Astrocyte (in vitro differentiated cells and primary cell): Measurements from ENCODE around the gene LRP1B. TPM values are rescaled to one million over a fixed set of nuclear protein-coding genes. Genes with fewer than 3 reads are reported as not detected.

ENCODE experiments used
- DNase-seq: peaks from one replicate; pipeline ENCODE4 v3.0.0-alpha.2; 2010; ENCODE audit warnings: low read depth
- FAIRE-seq: peaks from 2 replicates; lab custom pipeline; 2011; peaks lifted over from hg19 to GRCh38; lab: Jason Lieb, UNC
- H2AFZ ChIP-seq: 2 replicates; pipeline ENCODE4 v1.6.0; 2012; ENCODE audit warnings: low read depth, low read length, inconsistent platforms
- H3K27ac ChIP-seq: 2 replicates; pipeline ENCODE4 v1.5.1; 2011; ENCODE audit warnings: low read depth, low read length, inconsistent platforms
- H3K27me3 ChIP-seq: 2 replicates; pipeline ENCODE4 v1.6.0; 2011; ENCODE audit warnings: low read length, inconsistent platforms; ENCODE audit not compliant: insufficient read depth
- H3K36me3 ChIP-seq: 2 replicates; pipeline ENCODE4 v1.5.1; 2011; ENCODE audit warnings: low read length, inconsistent platforms; ENCODE audit not compliant: insufficient read depth
- H3K4me1 ChIP-seq: 2 replicates; pipeline ENCODE4 v1.5.1; 2011; ENCODE audit warnings: low read length, inconsistent platforms; ENCODE audit not compliant: insufficient read depth
- H3K4me2 ChIP-seq: 2 replicates; pipeline ENCODE4 v1.6.0; 2012; ENCODE audit warnings: low read length, inconsistent platforms
- H3K4me3 ChIP-seq: 2 replicates; pipeline ENCODE4 v1.5.1; 2011; ENCODE audit warnings: low read depth, mild to moderate bottlenecking, low read length, inconsistent platforms; ENCODE audit not compliant: insufficient read depth
- H3K79me2 ChIP-seq: 2 replicates; pipeline ENCODE4 v1.6.0; 2012; ENCODE audit warnings: mild to moderate bottlenecking, low read length, inconsistent platforms; ENCODE audit not compliant: insufficient read depth
- H3K9ac ChIP-seq: 2 replicates; pipeline ENCODE4 v1.6.0; 2012; ENCODE audit warnings: mild to moderate bottlenecking, low read length, inconsistent platforms
- H3K9me3 ChIP-seq: 2 replicates; pipeline ENCODE4 v1.5.1; 2012; ENCODE audit warnings: low read depth, mild to moderate bottlenecking, low read length, inconsistent platforms; ENCODE audit not compliant: insufficient read depth
- H4K20me1 ChIP-seq: 2 replicates; pipeline ENCODE4 v1.6.0; 2012; ENCODE audit warnings: low read length, inconsistent platforms; ENCODE audit not compliant: insufficient read depth
- H3K27ac Mint-ChIP-seq: one replicate; pipeline ENCODE4 v1.8.0; 2021; ENCODE audit warnings: mild to moderate bottlenecking, mixed read lengths; ENCODE audit not compliant: unreplicated experiment
- H3K27me3 Mint-ChIP-seq: one replicate; pipeline ENCODE4 v1.8.0; 2021; ENCODE audit warnings: low read depth, mixed read lengths; ENCODE audit not compliant: unreplicated experiment
- H3K36me3 Mint-ChIP-seq: one replicate; pipeline ENCODE4 v1.8.0; 2021; ENCODE audit warnings: low read depth, mixed read lengths; ENCODE audit not compliant: unreplicated experiment
- H3K4me1 Mint-ChIP-seq: one replicate; pipeline ENCODE4 v1.8.0; 2021; ENCODE audit warnings: low read depth, mixed read lengths; ENCODE audit not compliant: unreplicated experiment
- H3K4me3 Mint-ChIP-seq: one replicate; pipeline ENCODE4 v1.8.0; 2021; ENCODE audit warnings: mild to moderate bottlenecking, moderate library complexity, mixed read lengths; ENCODE audit not compliant: unreplicated experiment
- H3K9me3 Mint-ChIP-seq: one replicate; pipeline ENCODE4 v1.8.0; 2021; ENCODE audit warnings: mild to moderate bottlenecking, mixed read lengths; ENCODE audit not compliant: unreplicated experiment
- CTCF ChIP-seq: IDR thresholded peaks from 2 replicates; pipeline ENCODE4 v1.5.1; 2011; ENCODE audit warnings: low read depth, mild to moderate bottlenecking, inconsistent platforms, low read length, moderate library complexity; ENCODE audit not compliant: insufficient read depth
- EZH2 ChIP-seq: IDR thresholded peaks from 2 replicates; pipeline ENCODE4 v1.6.1; 2012; ENCODE audit warnings: mild to moderate bottlenecking, low read length, inconsistent platforms; ENCODE audit not compliant: insufficient read depth
- total RNA-seq: library from RNA; stranded (reverse); gene quantifications from 2 replicates; pipeline ENCODE4 v1.2.1, GENCODE V29; 2021

LRP1B gene
- total RNA-seq, 1 donor from 2014 or later: 1.5 TPM

- H3K36me3 Mint-ChIP-seq: no peaks in the 10 kb centered on the region
- no peak overlapping the region for H3K27ac Mint-ChIP-seq
- Histone ChIP-seq H2AFZ (no peak overlapping the region), H3K27me3 (no peaks in the 10 kb centered on the region), H3K27ac (no peak overlapping the region), H3K4me1 (no peaks in the 10 kb centered on the region), H3K79me2 (no peaks in the 10 kb centered on the region), H3K36me3 (no peaks in the 10 kb centered on the region), H3K4me2 (no peak overlapping the region), H3K9ac (no peak overlapping the region), H3K4me3 (no peak overlapping the region), H3K9me3 (no peaks in the 10 kb centered on the region), H4K20me1 (no peaks in the 10 kb centered on the region)
- TF ChIP-seq CTCF (no peak), EZH2 (no peak)
- DNase-seq (no peak), FAIRE-seq (no peak)
- no peaks in the 10 kb centered on the region for H3K4me1 Mint-ChIP-seq
- no peaks in the 10 kb centered on the region for H3K9me3 Mint-ChIP-seq
- H3K27me3 Mint-ChIP-seq: no peaks in the 10 kb centered on the region
- H3K4me3 Mint-ChIP-seq: no peak overlapping the region
Observed at GRCh38 chr2:141618457-141618856, 512.4 kb downstream of the LRP1B start.

- Histone ChIP-seq H3K36me3 (no peaks in the 10 kb centered on the region), H4K20me1 (no peaks in the 10 kb centered on the region), H3K4me2 (peak overlapping the region; percentile 72), H3K4me3 (peak overlapping the region; percentile 30), H3K27ac (no peak overlapping the region), H3K9ac (peak overlapping the region; percentile 31), H3K27me3 (no peaks in the 10 kb centered on the region), H3K9me3 (no peaks in the 10 kb centered on the region), H2AFZ (peak overlapping the region; percentile 44), H3K79me2 (no peaks in the 10 kb centered on the region), H3K4me1 (peaks cover 21% of the 10 kb centered on the region)
- DNase-seq (peak; percentile 43), FAIRE-seq (no peak)
- Mint-ChIP-seq H3K36me3 (no peaks in the 10 kb centered on the region), H3K27me3 (no peaks in the 10 kb centered on the region), H3K9me3 (no peaks in the 10 kb centered on the region), H3K4me3 (no peak overlapping the region), H3K27ac (peak overlapping the region; percentile 22), H3K4me1 (peaks cover 21% of the 10 kb centered on the region)
- TF ChIP-seq CTCF (no peak), EZH2 (no peak)
Observed at GRCh38 chr2:141611981-141612380, 518.8 kb downstream of the LRP1B start.

- H3K4me1 ChIP-seq: peaks cover 21% of the 10 kb centered on the region
- TF ChIP-seq CTCF (no peak), EZH2 (no peak)
- H3K79me2 ChIP-seq: no peaks in the 10 kb centered on the region
- no peaks in the 10 kb centered on the region for H3K9me3 Mint-ChIP-seq
- peak overlapping the region; percentile 22 for H3K27ac Mint-ChIP-seq
- no peak overlapping the region for H2AFZ ChIP-seq
- no peaks in the 10 kb centered on the region for H3K27me3 Mint-ChIP-seq
- H3K4me3 ChIP-seq: peak overlapping the region; percentile 30
- peak overlapping the region; percentile 29 for H3K9ac ChIP-seq
- no peaks in the 10 kb centered on the region for H4K20me1 ChIP-seq
- peak; percentile 48 for DNase-seq
- peaks cover 21% of the 10 kb centered on the region for H3K4me1 Mint-ChIP-seq
- no peaks in the 10 kb centered on the region for H3K9me3 ChIP-seq
- H3K4me3 Mint-ChIP-seq: peak overlapping the region; percentile 21
- FAIRE-seq: no peak
- H3K27ac ChIP-seq: peak overlapping the region; percentile 1
- no peaks in the 10 kb centered on the region for H3K36me3 Mint-ChIP-seq
- H3K27me3 ChIP-seq: no peaks in the 10 kb centered on the region
- peak overlapping the region; percentile 72 for H3K4me2 ChIP-seq
- H3K36me3 ChIP-seq: no peaks in the 10 kb centered on the region
Observed at GRCh38 chr2:141611176-141611571, 519.6 kb downstream of the LRP1B start.
